Right lobe of liver (tissue), 6 donors: ENCODE data around the gene SORL1. TPM values are rescaled to one million over a fixed set of nuclear protein-coding genes. Genes with fewer than 3 reads are reported as not detected.
A peak's percentile ranks its signal among the peaks of the same experiment; 100 is the strongest.

Experiments used
- ATAC-seq, 4 donors: fragments of 200-7000 bp; cut with Tn5 transposase; one replicate each; pipeline ENCODE4 v1.9.1; 2020; ENCODE audit warnings: mild to moderate bottlenecking in 4 of 4, moderate library complexity in 4 of 4
- DNase-seq, 3 donors: peaks; one replicate each; pipeline ENCODE4 v3.0.0-alpha.2; 2020
- H3K27ac ChIP-seq, 3 donors: fragments of 200-600 bp; one replicate each; pipeline ENCODE4 v1.8.0; 2022
- H3K27me3 ChIP-seq, 2 donors: fragments of 200-600 bp; one replicate each; pipeline ENCODE4 v1.8.0; 2022
- H3K36me3 ChIP-seq, 4 donors: fragments of 200-600 bp; sonication (generic) in 1 of 4; one replicate each; pipeline versions ENCODE4 v1.5.1 to v1.8.0; 2017 to 2022; ENCODE audit warnings: control low read depth in 1 of 4
- H3K4me1 ChIP-seq, 4 donors: fragments of 200-600 bp; sonication (generic) in 1 of 4; one replicate each; pipeline versions ENCODE4 v1.5.1 to v1.8.0; 2017 to 2022; ENCODE audit warnings: control low read depth in 1 of 4
- H3K4me3 ChIP-seq, 3 donors: fragments of 200-600 bp; one replicate each; pipeline ENCODE4 v1.8.0; 2022
- H3K9me3 ChIP-seq, 4 donors: fragments of 200-600 bp; sonication (generic) in 1 of 4; one replicate each; pipeline versions ENCODE4 v1.5.1 to v1.8.0; 2017 to 2022; ENCODE audit warnings: control low read depth in 1 of 4
- CTCF ChIP-seq, 4 donors: fragments of 200-600 bp in 3 of 4; fragments of 450-650 bp in 1 of 4; IDR thresholded peaks; one replicate each; pipeline versions ENCODE4 v1.5.1 to v1.8.0; 2016 to 2022; ENCODE audit warnings: antibody characterized with exemption in 4 of 4, mild to moderate bottlenecking in 2 of 4
- POLR2A ChIP-seq: fragments of 450-650 bp; IDR thresholded peaks from one replicate; pipeline ENCODE4 v1.6.1; 2017; ENCODE audit warnings: antibody characterized with exemption, mild to moderate bottlenecking
- WGBS: methylation state at CpG from one replicate; pipeline ENCODE4 v1.1.6; 2018; ENCODE audit warnings: low coverage, low lambda C conversion rate; ENCODE audit not compliant: insufficient coverage; ENCODE audit errors: missing lambda C conversion rate; 5-methylcytosine and 5-hydroxymethylcytosine counted together
- intact Hi-C, 2 donors: fragments of 100-400 bp; cut with DNase I; formaldehyde crosslinking; loops; one replicate each; pipeline versions ENCODE4 v1.11.2 to v1.14.1; 2022
- total RNA-seq, 6 experiments: library from RNA; depleted of rRNA in 2 of 6; stranded (reverse); fragments of >200 nt in 2 of 6; fragmentation: NEBNext Ultra II Directional in 3 of 6; extraction: Animal tissue kit (Norgen Biotek cat#: 25700) in 3 of 6; gene quantifications; one replicate each; pipeline versions ENCODE4 v1.1.0 to v1.2.4, GENCODE V29; 2016 to 2023
- donor health status: DM: no; HTN: yes; CAD: no.
- donor health status: DM: no; HTN: no; CAD: no.
- donor health status: DM: no; HTN: no; CAD: no.
- donor health status: DM: no; HTN: yes; CAD: no.
- donor health status: DM: no; HTN: yes; CAD: no.

The SORL1 gene
- total RNA-seq, 6 experiments from 2014 or later = 45.2 to 137 (median 73.8) TPM

- 83% methylated on average over 4 of the region's 4 CpGs for WGBS
- Histone ChIP-seq H3K27me3 (no peaks in the 10 kb centered on the region), H3K9me3 (no peaks in the 10 kb centered on the region), H3K4me1 (peaks cover 0 to 3% (median 0%) of the 10 kb centered on the region in 4 donors), H3K27ac (no peak overlapping the region), H3K4me3 (no peak overlapping the region), H3K36me3 (peaks cover 0 to 74% (median 16%) of the 10 kb centered on the region in 4 donors)
- intact Hi-C loops = no loop called here
- TF ChIP-seq POLR2A (no peak), CTCF (IDR thresholded peaks at IDR 0.05) (no peak)
- DNase-seq (no peak), ATAC-seq (no peak)
These were observed 69.3 kb downstream of the SORL1 start for GRCh38 chr11:121521145-121522042.

- H3K36me3 ChIP-seq = peaks cover 0 to 68% (median 15%) of the 10 kb centered on the region in 4 donors
- no peak overlapping the region for H3K4me3 ChIP-seq
- ATAC-seq (peak in 1 of 4 donors; percentile 16), DNase-seq (no peak)
- peaks cover 0 to 3% (median 0%) of the 10 kb centered on the region in 4 donors for H3K4me1 ChIP-seq
- intact Hi-C loops = no loop called here
- 94% methylated on average over 4 of the region's 11 CpGs for WGBS
- no peaks in the 10 kb centered on the region for H3K27me3 ChIP-seq
- TF ChIP-seq CTCF (IDR thresholded peaks at IDR 0.05) (no peak), POLR2A (no peak)
- H3K27ac ChIP-seq = no peak overlapping the region
- no peaks in the 10 kb centered on the region for H3K9me3 ChIP-seq
These were observed 70.2 kb downstream of the SORL1 start for GRCh38 chr11:121522043-121522941.

- intact Hi-C loops = no loop called here
- Histone ChIP-seq H3K4me3 (no peak overlapping the region), H3K9me3 (no peaks in the 10 kb centered on the region), H3K4me1 (peaks cover 0 to 3% (median 0%) of the 10 kb centered on the region in 4 donors), H3K27me3 (no peaks in the 10 kb centered on the region), H3K36me3 (peaks cover 0 to 59% (median 13%) of the 10 kb centered on the region in 4 donors), H3K27ac (no peak overlapping the region)
- TF ChIP-seq POLR2A = no peak
- no peak for DNase-seq
- no peak for ATAC-seq
- 86% methylated on average over 7 of the region's 13 CpGs for WGBS
These were observed 71.6 kb downstream of the SORL1 start for GRCh38 chr11:121523581-121524232.

GRCh38 chr11:121524233-121524631, 72.1 kb downstream of the SORL1 start:
- Histone ChIP-seq H3K27ac (no peak overlapping the region), H3K27me3 (no peaks in the 10 kb centered on the region), H3K9me3 (no peaks in the 10 kb centered on the region), H3K36me3 (peaks cover 0 to 64% (median 13%) of the 10 kb centered on the region in 4 donors), H3K4me1 (peaks cover 0 to 3% (median 0%) of the 10 kb centered on the region in 4 donors), H3K4me3 (no peak overlapping the region)
- DNase-seq (no peak), ATAC-seq (peak in 2 of 4 donors; percentile 20 to 24)
- WGBS = 60% methylated on average over 1 of the region's 4 CpGs
- intact Hi-C loops = no loop called here
- TF ChIP-seq CTCF (IDR thresholded peaks at IDR 0.05) = no peak
- TF ChIP-seq POLR2A = no peak
